Measurements from ENCODE around the gene SLC38A11. TPM values are rescaled to one million over a fixed set of nuclear protein-coding genes. Genes with fewer than 3 reads are reported as not detected.

Gene SLC38A11
- total RNA-seq, 1 experiment from 2014 or later, result not detected

GRCh38 chr2:164975891-164976290 lies 20.6 kb upstream of the SLC38A11 start:
- Histone ChIP-seq H3K36me3 (ENCODE audit: control insufficient read depth in 1 of 2, insufficient read depth in 2 of 2, low read length in 2 of 2) (no peaks in the 10 kb centered on the region), H3K27me3 (ENCODE audit: insufficient read depth, low read length) (no peaks in the 10 kb centered on the region)

More at GRCh38 chr2:164975891-164976290, 20.6 kb upstream of the SLC38A11 start:
- Histone ChIP-seq H3K79me2 (ENCODE audit: insufficient read depth, low read length) (no peaks in the 10 kb centered on the region), H3K27ac (ENCODE audit: low read depth, low read length) (no peak overlapping the region), H2AFZ (ENCODE audit: low read depth, low read length, poor library complexity, severe bottlenecking) (no peak overlapping the region), H3K4me1 (ENCODE audit: control insufficient read depth in 1 of 2, insufficient read depth in 2 of 2, low read length in 2 of 2) (no peaks in the 10 kb centered on the region), H3K9ac (ENCODE audit: low read length) (no peak overlapping the region), H3K9me3 (ENCODE audit: control insufficient read depth in 1 of 2, insufficient read depth in 1 of 2, low read depth in 1 of 2, low read length in 2 of 2) (no peaks in the 10 kb centered on the region), H3K4me3 (replicated peaks in 1 of 2; ENCODE audit: low read depth in 1 of 2, low read length in 2 of 2) (no peak overlapping the region), H3K9me2 (ENCODE audit: insufficient read depth) (no peaks in the 10 kb centered on the region), H3K4me2 (ENCODE audit: low read length) (no peak overlapping the region), H4K20me1 (ENCODE audit: insufficient read depth) (no peaks in the 10 kb centered on the region)
- ATAC-seq, result no peak
- POLR2A ChIA-PET, result no interaction called here
- BruUV-seq (replicated peaks), result no TSS peak
- intact Hi-C loops (cut with micrococcal nuclease), result no loop called here
- RAD21 ChIA-PET (ENCODE audit: low non-redundant PET in 1 of 2, low total read pairs in 2 of 2, uncharacterized antibody in 2 of 2, unreplicated experiment in 2 of 2), result no interaction called here
- CTCF ChIA-PET, result no interaction called here
- TF ChIP-seq REST (IDR thresholded peaks at IDR 0.05; ENCODE audit: low read depth), result no peak
- TF ChIP-seq FOSL1 (IDR thresholded peaks at IDR 0.05; ENCODE audit: low read depth), result no peak
- DNase-seq (ENCODE audit: low read depth, low spot score), result no peak

Measured in HCT116 (cell line).